ENCODE data around the gene NCBP3. TPM values are rescaled to one million over a fixed set of nuclear protein-coding genes. Genes with fewer than 3 reads are reported as not detected.
A peak's percentile ranks its signal among the peaks of the same experiment; 100 is the strongest.

NCBP3 gene
- total and polyA plus RNA-seq, 9 donors = 15.7 to 43.2 (median 37.6) TPM

DNA sequence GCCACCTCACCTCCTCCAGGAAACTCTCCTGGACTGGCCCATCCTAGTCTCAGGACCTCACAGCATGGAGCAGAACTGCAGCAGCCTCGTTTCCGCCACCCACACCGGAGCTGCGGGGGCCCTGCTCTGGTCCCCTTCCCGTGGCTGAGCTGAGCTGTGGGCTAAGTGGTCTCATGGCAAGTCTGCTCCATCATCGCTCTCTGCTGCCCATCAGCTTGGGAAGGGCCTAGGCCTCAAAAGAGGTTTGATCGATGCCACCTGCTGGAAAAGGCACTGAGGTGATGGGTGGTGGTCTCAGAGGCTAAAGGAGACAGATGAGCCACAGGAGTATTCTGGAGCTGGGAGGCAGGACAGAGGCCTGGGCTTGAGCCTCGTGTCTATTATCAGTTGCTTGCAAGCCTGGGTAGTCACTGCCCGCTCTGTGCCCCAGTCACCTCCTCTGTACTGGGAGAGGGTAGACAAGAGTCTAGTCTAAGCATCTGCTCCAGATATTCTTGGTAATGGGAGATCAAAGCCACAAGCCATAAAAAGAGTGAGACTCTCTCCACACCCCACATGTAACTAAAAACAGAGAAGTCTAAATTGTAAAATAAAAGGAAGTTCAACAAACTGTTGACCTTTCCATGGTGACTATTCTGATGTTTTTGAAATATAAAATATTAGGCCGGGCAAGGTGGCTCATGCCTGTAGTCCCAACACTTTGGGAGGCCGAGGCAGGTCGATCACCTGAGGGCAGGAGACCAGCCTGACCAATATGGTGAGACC is 46.7 kb downstream of the NCBP3 start:
- Histone ChIP-seq H3K9me3 (no peaks in the 10 kb centered on the region), H3K27me3 (no peaks in the 10 kb centered on the region), H3K4me3 (no peak overlapping the region), H3K36me3 (no peaks in the 10 kb centered on the region), H3K4me1 (ENCODE audit: insufficient read depth) (peaks cover 41% of the 10 kb centered on the region), H3K27ac (peak overlapping the region in 1 of 2 donors; percentile 99)
- DNase-seq = no peak
- intact Hi-C loops (cut with DNase I) = no loop called here
- no peak for TF ChIP-seq EP300 (IDR thresholded peaks at IDR 0.05)
- TF ChIP-seq, protein P1, sequence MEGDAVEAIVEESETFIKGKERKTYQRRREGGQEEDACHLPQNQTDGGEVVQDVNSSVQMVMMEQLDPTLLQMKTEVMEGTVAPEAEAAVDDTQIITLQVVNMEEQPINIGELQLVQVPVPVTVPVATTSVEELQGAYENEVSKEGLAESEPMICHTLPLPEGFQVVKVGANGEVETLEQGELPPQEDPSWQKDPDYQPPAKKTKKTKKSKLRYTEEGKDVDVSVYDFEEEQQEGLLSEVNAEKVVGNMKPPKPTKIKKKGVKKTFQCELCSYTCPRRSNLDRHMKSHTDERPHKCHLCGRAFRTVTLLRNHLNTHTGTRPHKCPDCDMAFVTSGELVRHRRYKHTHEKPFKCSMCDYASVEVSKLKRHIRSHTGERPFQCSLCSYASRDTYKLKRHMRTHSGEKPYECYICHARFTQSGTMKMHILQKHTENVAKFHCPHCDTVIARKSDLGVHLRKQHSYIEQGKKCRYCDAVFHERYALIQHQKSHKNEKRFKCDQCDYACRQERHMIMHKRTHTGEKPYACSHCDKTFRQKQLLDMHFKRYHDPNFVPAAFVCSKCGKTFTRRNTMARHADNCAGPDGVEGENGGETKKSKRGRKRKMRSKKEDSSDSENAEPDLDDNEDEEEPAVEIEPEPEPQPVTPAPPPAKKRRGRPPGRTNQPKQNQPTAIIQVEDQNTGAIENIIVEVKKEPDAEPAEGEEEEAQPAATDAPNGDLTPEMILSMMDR (IDR thresholded peaks at IDR 0.05) = no peak
- no peak for TF ChIP-seq POLR2A (IDR thresholded peaks at IDR 0.05)
- 84 to 86% (median 85%) methylated on average over 12 of the region's 12 CpGs for WGBS, 3 donors

DNA sequence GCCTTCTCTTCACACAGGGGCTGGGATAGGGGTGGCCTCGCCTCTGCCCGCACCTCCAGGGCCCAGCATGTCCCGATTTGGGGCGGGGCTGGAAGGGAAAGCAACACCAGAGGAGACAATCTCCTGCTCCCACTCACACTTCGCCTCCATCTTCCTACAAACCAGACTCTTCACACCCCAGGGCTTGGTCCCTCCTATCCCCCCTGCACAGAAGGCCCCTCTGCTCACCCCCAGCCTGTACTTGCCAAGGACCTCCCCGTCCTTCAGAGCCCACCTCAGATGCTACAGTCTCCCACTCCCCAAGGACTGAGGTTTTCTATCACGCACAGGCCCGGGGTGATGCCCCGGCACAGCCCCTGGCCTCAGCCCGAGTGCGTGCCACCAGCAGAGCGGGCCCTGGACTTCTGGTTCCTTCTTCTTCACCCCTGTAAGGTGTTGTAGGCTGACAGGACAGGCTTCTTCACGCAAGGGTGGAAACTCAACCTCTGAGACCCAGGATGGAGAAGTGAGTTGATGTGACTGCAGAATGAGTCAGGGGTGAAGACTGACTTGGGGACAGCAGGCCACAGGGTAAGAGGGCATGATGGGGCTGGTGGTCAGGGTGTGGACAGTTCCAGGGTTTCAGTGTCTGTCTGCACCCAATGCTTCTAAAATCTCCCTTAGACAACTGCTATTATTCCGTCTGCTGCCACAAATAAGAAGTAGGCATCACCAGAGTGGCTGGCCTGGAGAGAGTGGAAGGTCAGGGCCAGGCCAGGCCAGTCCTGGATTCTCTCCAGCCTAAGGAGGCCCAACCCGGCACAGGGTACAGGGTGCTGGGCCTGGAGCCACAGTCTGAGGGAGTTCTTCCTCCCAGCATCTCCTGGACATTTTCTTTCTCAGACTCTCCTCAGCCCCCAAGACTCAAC is 47.5 kb downstream of the NCBP3 start:
- Histone ChIP-seq H3K9me3 (no peaks in the 10 kb centered on the region), H3K4me3 (no peak overlapping the region), H3K27ac (peak overlapping the region in 1 of 2 donors; percentile 99), H3K27me3 (no peaks in the 10 kb centered on the region), H3K4me1 (ENCODE audit: insufficient read depth) (peaks cover 36% of the 10 kb centered on the region), H3K36me3 (no peaks in the 10 kb centered on the region)
- DNase-seq = peak in 4 of 5 donors; percentile 46 to 74 (median 62)
- no peak for TF ChIP-seq EP300 (IDR thresholded peaks at IDR 0.05)
- 74 to 82% (median 78%) methylated on average over 15 of the region's 15 CpGs for WGBS, 3 donors
- intact Hi-C loops (cut with DNase I) = no loop called here

DNA sequence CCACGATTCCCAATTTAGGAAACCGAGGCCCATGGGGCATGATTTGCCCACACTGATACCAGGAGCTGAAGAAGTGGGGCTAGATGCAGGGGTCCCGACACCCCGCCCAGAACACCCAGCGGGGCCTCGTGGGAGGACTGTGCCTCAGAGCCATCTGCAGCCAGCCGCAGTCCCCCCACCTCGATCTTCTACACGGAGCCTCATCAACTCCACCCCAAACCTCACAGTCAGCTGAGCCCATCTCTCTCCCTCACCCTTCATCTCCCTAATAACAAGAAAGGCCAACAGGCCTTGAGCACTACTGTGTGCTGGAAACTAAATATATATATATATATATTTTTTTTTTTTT is 49.2 kb downstream of the NCBP3 start:
- no peak overlapping the region for H3K27ac ChIP-seq
- TF ChIP-seq, protein P1 (IDR thresholded peaks at IDR 0.05) = no peak
- 90 to 91% (median 91%) methylated on average over 9 of the region's 9 CpGs for WGBS, 3 donors
- H3K4me3 ChIP-seq = no peak overlapping the region
- H3K4me1 ChIP-seq (ENCODE audit: insufficient read depth) = peaks cover 29% of the 10 kb centered on the region
- H3K27me3 ChIP-seq = no peaks in the 10 kb centered on the region
- H3K36me3 ChIP-seq = no peaks in the 10 kb centered on the region
- no peaks in the 10 kb centered on the region for H3K9me3 ChIP-seq
- intact Hi-C loops (cut with DNase I) = no loop called here
- no peak for DNase-seq

DNA sequence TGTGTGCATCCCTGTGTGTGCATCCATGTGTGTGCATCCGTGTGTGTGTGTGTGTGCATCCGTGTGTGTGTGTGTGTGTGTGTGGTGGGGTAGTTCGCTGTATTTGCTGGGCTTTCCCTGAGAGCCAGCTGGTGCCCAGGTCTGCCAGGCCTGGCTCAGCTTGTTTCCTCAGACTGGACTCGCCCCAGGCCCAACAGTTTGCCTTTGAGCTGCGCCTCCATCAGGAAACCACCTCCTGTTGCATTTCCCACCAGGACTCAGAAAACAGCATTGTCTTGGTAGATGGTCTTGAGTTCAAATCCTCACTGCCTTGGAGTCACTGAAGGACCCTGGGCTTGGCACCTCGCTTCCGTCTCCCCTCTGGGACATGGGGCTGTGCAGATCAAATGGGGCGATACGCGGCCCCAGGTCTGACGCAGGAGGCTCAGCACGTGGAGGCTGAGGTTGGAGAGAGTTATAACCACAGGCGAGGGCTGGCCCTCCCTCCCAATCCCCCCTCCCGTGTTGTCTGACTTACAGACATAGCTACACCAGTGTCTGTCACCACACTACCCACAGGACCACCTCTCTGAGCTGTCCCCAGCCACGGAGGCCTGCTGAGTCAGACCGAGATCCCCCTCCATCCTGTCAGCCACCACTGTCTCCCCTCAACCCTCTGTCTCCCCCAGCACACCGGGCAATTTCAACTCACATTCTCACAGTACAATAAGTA is 49.8 kb downstream of the NCBP3 start:
- no peak for DNase-seq
- TF ChIP-seq EP300 (IDR thresholded peaks at IDR 0.05) = no peak
- TF ChIP-seq, protein P1 (IDR thresholded peaks at IDR 0.05) = no peak
- TF ChIP-seq POLR2A (IDR thresholded peaks at IDR 0.05) = no peak
- no peak overlapping the region for H3K4me3 ChIP-seq
- H3K9me3 ChIP-seq = no peaks in the 10 kb centered on the region
- H3K27me3 ChIP-seq = no peaks in the 10 kb centered on the region
- H3K36me3 ChIP-seq = no peaks in the 10 kb centered on the region
- H3K27ac ChIP-seq = no peak overlapping the region
- H3K4me1 ChIP-seq (ENCODE audit: insufficient read depth) = peaks cover 25% of the 10 kb centered on the region
- intact Hi-C loops (cut with DNase I) = no loop called here
- WGBS, 3 donors = 86 to 88% (median 87%) methylated on average over 17 of the region's 17 CpGs

Measured in ovary (tissue), 9 donors.